Measurements from ENCODE around the gene ADGRV1. TPM values are rescaled to one million over a fixed set of nuclear protein-coding genes. Genes with fewer than 3 reads are reported as not detected.
A peak's percentile ranks its signal among the peaks of the same experiment; 100 is the strongest.

The ADGRV1 gene
- total and polyA plus RNA-seq, 9 of the 15 experiments (the other 6 are each of a cell fraction or from before 2014, with no cell fraction given) = 21.7 to 156 (median 58.2) TPM

- no peak overlapping the region for H3K9ac ChIP-seq (ENCODE audit: insufficient read depth in 1 of 2, low read depth in 2 of 2, low read length in 2 of 2)
- no peaks in the 10 kb centered on the region for H3K79me2 ChIP-seq (ENCODE audit: control insufficient read depth, insufficient read depth, low read length)
- no peak for FAIRE-seq
- no peak overlapping the region for H3K4me2 ChIP-seq (ENCODE audit: insufficient read depth, low read length)
- DNase-seq (ENCODE audit: extremely low read depth in 1 of 4, low spot score in 3 of 4) = no peak
- peak overlapping the region; percentile 12; the same call in 1 of the 3 replicates for H3K27ac ChIP-seq (ENCODE audit: extremely low read depth, low read depth, low read length)
- H4K20me1 ChIP-seq (replicated peaks; ENCODE audit: control insufficient read depth, insufficient read depth, low read length) = no peaks in the 10 kb centered on the region
- 76% methylated on average over 4 of the region's 4 CpGs for WGBS (ENCODE audit: insufficient coverage, low coverage, missing lambda C conversion rate)
- ChIA-PET POLR2A (no interaction called here), CTCF (ENCODE audit: low intra/inter-chr PET ratio) (no interaction called here)
- no TSS peak for BruUV-seq (replicated peaks)
- peaks cover 2% of the 10 kb centered on the region; the same call in 1 of the 2 replicates for H3K9me3 ChIP-seq (replicated peaks; ENCODE audit: control insufficient read depth, insufficient read depth, low read depth, low read length)
- no peak overlapping the region for H3K4me3 ChIP-seq
- no peaks in the 10 kb centered on the region for H3K9me1 ChIP-seq (ENCODE audit: control insufficient read depth, insufficient read depth, low read length)
- intact Hi-C loops (cut with micrococcal nuclease) (no loop called here), in situ Hi-C loops (cut with MboI) (no loop called here)
- H3K27me3 ChIP-seq (ENCODE audit: control insufficient read depth in 2 of 2, insufficient read depth in 2 of 2, low read length in 2 of 2) = no peaks in the 10 kb centered on the region
- no peak for ATAC-seq
- H3K4me1 ChIP-seq (replicated peaks in 1 of 2; ENCODE audit: control insufficient read depth in 2 of 2, insufficient read depth in 2 of 2, low read length in 2 of 2) = no peaks in the 10 kb centered on the region
- peaks cover 84% of the 10 kb centered on the region for H3K36me3 ChIP-seq (ENCODE audit: control insufficient read depth, insufficient read depth, low read length)
- H2AFZ ChIP-seq (ENCODE audit: low read depth, low read length) = no peak overlapping the region
- TF ChIP-seq SNIP1 (IDR thresholded peaks at IDR 0.05; ENCODE audit: low read depth) (no peak), ARID3A (IDR thresholded peaks at IDR 0.05; ENCODE audit: borderline replicate concordance, low read depth, low read length) (no peak), HOXB6 (CRISPR knock-in tag; IDR thresholded peaks at IDR 0.05; ENCODE audit: borderline replicate concordance) (no peak), ZNF3 (CRISPR knock-in tag; IDR thresholded peaks at IDR 0.05) (no peak), RBM15 (IDR thresholded peaks at IDR 0.05; ENCODE audit: insufficient read depth, low read length) (no peak), RHOXF2B (CRISPR knock-in tag; conservative IDR thresholded peaks at IDR 0.05) (no peak), CHCHD3 (CRISPR knock-in tag; IDR thresholded peaks at IDR 0.05) (no peak), MXD1 (CRISPR knock-in tag; IDR thresholded peaks at IDR 0.05; ENCODE audit: borderline replicate concordance, poor library complexity, severe bottlenecking) (no peak), PHF20 (IDR thresholded peaks at IDR 0.05; ENCODE audit: partially characterized antibody) (no peak), ZBTB49 (CRISPR knock-in tag; IDR thresholded peaks at IDR 0.05; ENCODE audit: borderline replicate concordance) (no peak), TAF9B (IDR thresholded peaks at IDR 0.05; ENCODE audit: partially characterized antibody) (no peak), FOXJ3 (CRISPR knock-in tag; IDR thresholded peaks at IDR 0.05) (no peak), MYBL2 (IDR thresholded peaks at IDR 0.05; ENCODE audit: low read depth) (no peak), MYBL2 (CRISPR knock-in tag; IDR thresholded peaks at IDR 0.05; ENCODE audit: borderline replicate concordance) (no peak), KDM4B (IDR thresholded peaks at IDR 0.05; ENCODE audit: borderline replicate concordance in 2 of 2, low read depth in 1 of 2) (no peak), ILF3 (IDR thresholded peaks at IDR 0.05; ENCODE audit: borderline replicate concordance) (no peak)
- TF ChIP-seq, protein P1, sequence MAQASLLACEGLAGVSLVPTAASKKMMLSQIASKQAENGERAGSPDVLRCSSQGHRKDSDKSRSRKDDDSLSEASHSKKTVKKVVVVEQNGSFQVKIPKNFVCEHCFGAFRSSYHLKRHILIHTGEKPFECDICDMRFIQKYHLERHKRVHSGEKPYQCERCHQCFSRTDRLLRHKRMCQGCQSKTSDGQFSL (CRISPR knock-in tag; IDR thresholded peaks at IDR 0.05) = no peak
- TF ChIP-seq, protein P1 (tag; IDR thresholded peaks at IDR 0.05) = no peak
These were observed 122.4 kb downstream of the ADGRV1 start for GRCh38 chr5:90680921-90681563.

Measured in K562 (cell line).